Suprapubic skin (tissue), 3 donors: Measurements from ENCODE around the gene TASP1.

Experiments used
- EP300 ChIP-seq: sonication (generic); formaldehyde crosslinking; IDR thresholded peaks from one replicate; pipeline ENCODE4 v1.6.1; 2017; ENCODE audit warnings: antibody characterized with exemption
- TF ChIP-seq, protein P1 (sequence below), 2 donors: fragments of 200-600 bp in 1 of 2; fragments of 450-650 bp in 1 of 2; sonication (generic) in 1 of 2; IDR thresholded peaks; one replicate each; pipeline ENCODE4 v1.5.1; 2016 to 2019; ENCODE audit warnings: antibody characterized with exemption in 2 of 2, mild to moderate bottlenecking in 1 of 2, moderate library complexity in 1 of 2

DNA sequence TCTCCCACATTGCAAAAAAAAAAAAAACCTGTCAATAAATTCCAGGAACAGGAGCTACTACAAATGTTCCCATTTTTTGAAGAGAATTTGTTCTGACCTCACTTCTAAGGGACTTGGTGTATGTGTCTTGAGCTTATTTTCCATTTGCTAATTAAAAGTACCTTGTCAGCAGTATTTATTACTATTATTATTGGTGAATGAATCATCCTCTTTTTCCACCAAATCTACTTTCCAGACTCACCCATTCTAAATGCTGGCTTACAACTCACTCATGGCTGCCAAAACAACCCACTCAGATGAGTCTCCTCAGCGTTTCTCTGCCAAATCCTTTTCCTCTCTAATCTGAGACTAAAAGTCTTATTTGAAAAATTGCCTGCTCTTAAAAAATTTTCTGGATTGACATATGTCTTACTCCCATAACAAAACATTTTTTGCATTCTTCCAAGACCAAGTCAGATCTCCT lies 33.2 kb upstream of the TASP1 start:
- TF ChIP-seq, protein P1, sequence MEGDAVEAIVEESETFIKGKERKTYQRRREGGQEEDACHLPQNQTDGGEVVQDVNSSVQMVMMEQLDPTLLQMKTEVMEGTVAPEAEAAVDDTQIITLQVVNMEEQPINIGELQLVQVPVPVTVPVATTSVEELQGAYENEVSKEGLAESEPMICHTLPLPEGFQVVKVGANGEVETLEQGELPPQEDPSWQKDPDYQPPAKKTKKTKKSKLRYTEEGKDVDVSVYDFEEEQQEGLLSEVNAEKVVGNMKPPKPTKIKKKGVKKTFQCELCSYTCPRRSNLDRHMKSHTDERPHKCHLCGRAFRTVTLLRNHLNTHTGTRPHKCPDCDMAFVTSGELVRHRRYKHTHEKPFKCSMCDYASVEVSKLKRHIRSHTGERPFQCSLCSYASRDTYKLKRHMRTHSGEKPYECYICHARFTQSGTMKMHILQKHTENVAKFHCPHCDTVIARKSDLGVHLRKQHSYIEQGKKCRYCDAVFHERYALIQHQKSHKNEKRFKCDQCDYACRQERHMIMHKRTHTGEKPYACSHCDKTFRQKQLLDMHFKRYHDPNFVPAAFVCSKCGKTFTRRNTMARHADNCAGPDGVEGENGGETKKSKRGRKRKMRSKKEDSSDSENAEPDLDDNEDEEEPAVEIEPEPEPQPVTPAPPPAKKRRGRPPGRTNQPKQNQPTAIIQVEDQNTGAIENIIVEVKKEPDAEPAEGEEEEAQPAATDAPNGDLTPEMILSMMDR (IDR thresholded peaks at IDR 0.05), result no peak
- no peak for TF ChIP-seq EP300
